ENCODE results near the gene CAPN11.

DNA sequence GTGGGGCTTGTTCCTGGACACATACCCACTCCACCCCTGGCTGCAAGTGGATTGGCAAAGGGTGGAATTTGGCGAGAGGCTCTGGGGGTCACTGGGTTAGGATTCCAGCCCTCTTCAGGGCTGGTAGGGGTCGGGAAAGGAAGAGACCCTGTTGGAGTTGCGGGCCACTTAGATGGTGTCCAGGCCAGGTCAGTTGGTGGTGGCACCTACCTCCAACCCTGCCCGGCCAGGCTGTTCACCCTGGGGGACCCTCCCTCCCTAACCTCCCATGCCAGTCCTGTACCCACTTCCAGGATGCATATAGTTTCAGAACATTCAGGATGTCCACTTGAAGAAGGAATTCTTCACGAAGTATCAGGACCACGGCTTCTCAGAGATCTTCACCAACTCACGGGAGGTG lies 21.0 kb downstream of the CAPN11 start:
- TF ChIP-seq EZH2phosphoT487 (IDR thresholded peaks at IDR 0.05; ENCODE audit: borderline replicate concordance, low read depth, low read length) = no peak
- TF ChIP-seq, protein P1, sequence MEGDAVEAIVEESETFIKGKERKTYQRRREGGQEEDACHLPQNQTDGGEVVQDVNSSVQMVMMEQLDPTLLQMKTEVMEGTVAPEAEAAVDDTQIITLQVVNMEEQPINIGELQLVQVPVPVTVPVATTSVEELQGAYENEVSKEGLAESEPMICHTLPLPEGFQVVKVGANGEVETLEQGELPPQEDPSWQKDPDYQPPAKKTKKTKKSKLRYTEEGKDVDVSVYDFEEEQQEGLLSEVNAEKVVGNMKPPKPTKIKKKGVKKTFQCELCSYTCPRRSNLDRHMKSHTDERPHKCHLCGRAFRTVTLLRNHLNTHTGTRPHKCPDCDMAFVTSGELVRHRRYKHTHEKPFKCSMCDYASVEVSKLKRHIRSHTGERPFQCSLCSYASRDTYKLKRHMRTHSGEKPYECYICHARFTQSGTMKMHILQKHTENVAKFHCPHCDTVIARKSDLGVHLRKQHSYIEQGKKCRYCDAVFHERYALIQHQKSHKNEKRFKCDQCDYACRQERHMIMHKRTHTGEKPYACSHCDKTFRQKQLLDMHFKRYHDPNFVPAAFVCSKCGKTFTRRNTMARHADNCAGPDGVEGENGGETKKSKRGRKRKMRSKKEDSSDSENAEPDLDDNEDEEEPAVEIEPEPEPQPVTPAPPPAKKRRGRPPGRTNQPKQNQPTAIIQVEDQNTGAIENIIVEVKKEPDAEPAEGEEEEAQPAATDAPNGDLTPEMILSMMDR (conservative IDR thresholded peaks at IDR 0.05; ENCODE audit: low read length) = no peak

All from OCI-LY7 (cell line).